GM12865 (cell line): ENCODE measurements around the gene F11.
A peak's percentile ranks its signal among the peaks of the same experiment; 100 is the strongest.
"Not testable (repeated sequence)": the region's sequence is repeated elsewhere in the genome, so short reads cannot be mapped to it uniquely, and the experiment has no call there.

Experiments used
- DNase-seq: peaks from one replicate; pipeline ENCODE4 v3.0.0; 2010; ENCODE audit warnings: low read depth
- H3K4me3 ChIP-seq: 2 replicates; pipeline ENCODE4 v1.5.1; 2011; ENCODE audit warnings: mild to moderate bottlenecking, low read depth, low read length, control low read depth
- CTCF ChIP-seq: IDR thresholded peaks from 2 replicates; pipeline ENCODE4 v1.5.1; 2011; ENCODE audit warnings: low read length, control low read depth, low read depth, inconsistent platforms; ENCODE audit not compliant: insufficient read depth; ENCODE audit errors: missing control alignments

Gene F11

DNA sequence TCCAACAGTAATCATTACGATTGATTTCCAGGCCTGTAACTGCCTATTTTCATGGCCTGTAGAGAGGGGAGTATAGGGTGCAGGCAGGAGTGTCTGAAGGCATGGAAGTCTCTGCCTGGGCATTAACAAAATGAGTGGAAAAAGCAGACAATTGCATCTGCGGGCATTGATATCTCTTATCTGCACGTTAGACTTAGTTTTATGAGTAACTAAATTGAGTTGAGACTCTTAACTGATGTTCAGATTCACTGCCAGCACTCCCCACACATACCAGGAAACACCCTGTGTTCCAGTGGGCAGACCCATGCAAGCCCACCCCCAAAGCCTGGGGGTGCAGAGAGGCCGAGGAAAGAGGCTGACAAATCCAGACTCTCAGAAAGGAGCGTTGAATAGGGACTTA, 33.3 kb downstream of the F11 start:
- no peak for DNase-seq

GRCh38 chr4:186300659-186301390, 34.8 kb downstream of the F11 start:
- no peak for TF ChIP-seq CTCF
- DNase-seq = no peak
- H3K4me3 ChIP-seq = peak overlapping the region; percentile 10; the same call in 1 of the 2 replicates

More for the DNA sequence above, 33.3 kb downstream of the F11 start:
- no peak for TF ChIP-seq CTCF
- H3K4me3 ChIP-seq = no peak overlapping the region

- DNase-seq = no peak
- H3K4me3 ChIP-seq = no peak overlapping the region
- TF ChIP-seq CTCF = no peak
Measured at GRCh38 chr4:186304216-186304615, 38.2 kb downstream of the F11 start.

GRCh38 chr4:186304866-186305505, 39.0 kb downstream of the F11 start:
- no peak overlapping the region for H3K4me3 ChIP-seq
- TF ChIP-seq CTCF = no peak
- no peak for DNase-seq

- H3K4me3 ChIP-seq = no peak overlapping the region
- no peak for TF ChIP-seq CTCF
- no peak for DNase-seq
Measured at GRCh38 chr4:186307497-186307896, 41.5 kb downstream of the F11 start.

DNA sequence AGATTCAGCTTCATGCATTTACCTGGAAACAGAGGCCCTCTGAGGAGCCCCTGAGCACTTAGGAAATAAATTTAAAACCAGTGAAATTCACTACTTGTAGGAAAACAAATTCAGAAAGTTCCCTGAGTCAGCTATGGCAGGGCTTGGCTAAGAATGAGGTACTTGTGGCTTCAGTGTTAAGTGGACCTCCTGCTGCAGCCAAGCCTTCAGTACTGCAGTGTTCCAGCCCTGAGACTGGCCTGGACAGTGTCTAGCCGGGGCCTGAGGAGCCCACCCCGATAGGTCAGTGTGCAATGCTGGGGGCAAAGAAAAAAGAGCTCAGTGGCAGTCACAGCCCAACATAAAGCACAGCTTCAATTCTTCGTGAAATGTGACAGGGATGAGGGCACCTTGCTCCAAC, 41.9 kb downstream of the F11 start:
- TF ChIP-seq CTCF = no peak
- DNase-seq = no peak
- no peak overlapping the region for H3K4me3 ChIP-seq

- no peak overlapping the region for H3K4me3 ChIP-seq
- TF ChIP-seq CTCF = no peak
- no peak for DNase-seq
Measured at GRCh38 chr4:186318481-186318880, 52.5 kb downstream of the F11 start.

DNA sequence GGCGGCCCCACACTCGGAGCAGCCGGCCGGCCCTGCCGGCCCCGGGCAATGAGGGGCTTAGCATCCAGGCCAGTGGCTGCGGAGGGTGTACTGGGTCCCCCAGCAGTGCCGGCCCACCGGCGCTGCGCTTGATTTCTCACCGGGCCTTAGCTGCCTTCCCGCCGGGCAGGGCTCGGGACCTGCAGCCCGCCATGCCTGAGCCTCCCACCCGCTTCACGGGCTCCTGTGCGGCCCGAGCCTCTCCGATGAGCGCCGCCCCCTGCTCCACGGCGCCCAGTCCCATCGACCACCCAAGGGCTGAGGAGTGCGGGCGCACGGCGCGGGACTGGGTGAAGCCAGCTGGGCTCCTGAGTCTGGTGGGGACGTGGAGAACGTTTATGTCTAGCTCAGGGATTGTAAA, 58.7 kb downstream of the F11 start:
- not testable (repeated sequence) for DNase-seq, H3K4me3 ChIP-seq
